Heart left ventricle (tissue), 16 donors: ENCODE measurements around the gene TAS2R16. TPM values are rescaled to one million over a fixed set of nuclear protein-coding genes. Genes with fewer than 3 reads are reported as not detected.
"Not testable (repeated sequence)": the region's sequence is repeated elsewhere in the genome, so short reads cannot be mapped to it uniquely, and the experiment has no call there.

Source experiments
- ATAC-seq, 4 donors: fragments of 200-7000 bp; cut with Tn5 transposase; one replicate each; pipeline ENCODE4 v1.9.1; 2020 to 2022; ENCODE audit warnings: moderate library complexity in 4 of 4, mild to moderate bottlenecking in 3 of 4, moderate number of reproducible peaks in 1 of 4
- DNase-seq, 5 donors: peaks; one replicate each; pipeline ENCODE4 v3.0.0-alpha.2; 2020
- H3K27ac ChIP-seq, 12 donors: fragments of 200-600 bp; sonication (generic) in 4 of 12; one replicate each; pipeline versions ENCODE4 v1.5.0 to v1.8.0; 2016 to 2022; ENCODE audit warnings: mild to moderate bottlenecking in 2 of 12
- H3K27me3 ChIP-seq, 9 donors: fragments of 200-600 bp; sonication (generic) in 2 of 9; one replicate each; pipeline versions ENCODE4 v1.5.1 to v1.8.0; 2016 to 2022; ENCODE audit warnings: mild to moderate bottlenecking in 3 of 9
- H3K36me3 ChIP-seq, 9 donors: fragments of 200-600 bp; sonication (generic) in 2 of 9; one replicate each; pipeline versions ENCODE4 v1.5.0 to v1.8.0; 2018 to 2022; ENCODE audit warnings: mild to moderate bottlenecking in 2 of 9
- H3K4me1 ChIP-seq, 12 donors: fragments of 200-600 bp; sonication (generic) in 4 of 12; one replicate each; pipeline versions ENCODE4 v1.5.0 to v1.8.0; 2016 to 2022; ENCODE audit warnings: mild to moderate bottlenecking in 3 of 12
- H3K4me3 ChIP-seq, 12 donors: fragments of 200-600 bp; sonication (generic) in 4 of 12; one replicate each; pipeline versions ENCODE4 v1.5.0 to v1.8.0; 2017 to 2022; ENCODE audit warnings: mild to moderate bottlenecking in 9 of 12, moderate library complexity in 4 of 12
- H3K9me3 ChIP-seq, 12 donors: fragments of 200-600 bp; sonication (generic) in 4 of 12; one replicate each; pipeline versions ENCODE4 v1.5.0 to v1.8.0; 2016 to 2022; ENCODE audit warnings: mild to moderate bottlenecking in 1 of 12
- POLR2A ChIP-seq, 2 donors: fragments of 450-650 bp; IDR thresholded peaks; one replicate each; pipeline ENCODE4 v1.6.1; 2017; ENCODE audit warnings: antibody characterized with exemption in 2 of 2, mild to moderate bottlenecking in 2 of 2, moderate library complexity in 2 of 2
- WGBS, 4 donors: extraction: QIAGEN DNeasy Blood & Tissue Kit in 2 of 4; methylation state at CpG; one replicate each; pipeline versions ENCODE4 v1.1.5 to v1.1.7; 2013 to 2018; 5-methylcytosine and 5-hydroxymethylcytosine counted together
- intact Hi-C, 10 donors: fragments of 100-400 bp; cut with DNase I; formaldehyde crosslinking; loops; one replicate each; pipeline versions ENCODE4 v1.11.1 to v1.14.2; 2022
- polyA plus RNA-seq, 2 donors: library from polyadenylated mRNA; stranded (reverse); fragments of 200-250 nt; gene quantifications; one replicate each; pipeline ENCODE4 v1.2.3, GENCODE V29; 2013
- total RNA-seq, 9 donors: library from RNA; depleted of rRNA in 2 of 9; stranded (reverse); fragments of >200 nt in 2 of 9; fragmentation: NEBNext Ultra II Directional in 3 of 9; extraction: Animal tissue kit (Norgen Biotek cat#: 25700) in 3 of 9; gene quantifications; one replicate each; pipeline versions ENCODE4 v1.1.0 to v1.2.4, GENCODE V29; 2016 to 2023
- TF ChIP-seq, protein P1 (sequence below), 12 donors: fragments of 200-600 bp; sonication (generic) in 4 of 12; IDR thresholded peaks; one replicate each; pipeline versions ENCODE4 v1.5.0 to v1.8.0; 2018 to 2022; ENCODE audit warnings: antibody characterized with exemption in 12 of 12, mild to moderate bottlenecking in 5 of 12
- donor health status: ischemic (EF 13 %, LVEDD 7.1; RV severe dilation, severe dysfunction).
- donor health status: healthy with polysubstance abuse.
- donor health status: DM: no; HTN: yes; CAD: no.
- donor health status: DM: no; HTN: no; CAD: no.
- donor health status: ischemic (EF 25% LVEDD 6.9; RV normal size, moderate dysfunction).
- donor health status: ischemic (EF 25% LVEDD 5.7; RV mildly dilated, moderate dysfunction).
- donor health status: healthy.
- donor health status: DM: yes; HTN: yes; CAD: no.
- donor health status: ischemic (EF 35%, LVEDD 5.7; RV mildly dilated, moderate dysfunction).
- donor health status: nonischemic (EF 11% LVEDD 7.7; RV severe dilation, severe dysfunction).
- donor health status: DM: yes; HTN: yes; CAD: no.
- donor health status: PGD.
- donor health status: ischemic (EF 29% LVEDD 5.4; RV normal size, mild dysfunction).
- donor health status: nonischemic (EF 23%, LVEDD 6.1; RV moderate dilation, normal function).

TAS2R16 gene
- total and polyA plus RNA-seq, 11 donors = not detected

GRCh38 chr7:122970740-122971725 lies 24.5 kb downstream of the TAS2R16 start:
- Histone ChIP-seq H3K9me3 (no peaks in the 10 kb centered on the region), H3K27me3 (no peaks in the 10 kb centered on the region), H3K4me3 (no peak overlapping the region), H3K27ac (no peak overlapping the region), H3K36me3 (no peaks in the 10 kb centered on the region), H3K4me1 (no peaks in the 10 kb centered on the region)
- no peak for TF ChIP-seq POLR2A (IDR thresholded peaks at IDR 0.05)
- TF ChIP-seq, protein P1, sequence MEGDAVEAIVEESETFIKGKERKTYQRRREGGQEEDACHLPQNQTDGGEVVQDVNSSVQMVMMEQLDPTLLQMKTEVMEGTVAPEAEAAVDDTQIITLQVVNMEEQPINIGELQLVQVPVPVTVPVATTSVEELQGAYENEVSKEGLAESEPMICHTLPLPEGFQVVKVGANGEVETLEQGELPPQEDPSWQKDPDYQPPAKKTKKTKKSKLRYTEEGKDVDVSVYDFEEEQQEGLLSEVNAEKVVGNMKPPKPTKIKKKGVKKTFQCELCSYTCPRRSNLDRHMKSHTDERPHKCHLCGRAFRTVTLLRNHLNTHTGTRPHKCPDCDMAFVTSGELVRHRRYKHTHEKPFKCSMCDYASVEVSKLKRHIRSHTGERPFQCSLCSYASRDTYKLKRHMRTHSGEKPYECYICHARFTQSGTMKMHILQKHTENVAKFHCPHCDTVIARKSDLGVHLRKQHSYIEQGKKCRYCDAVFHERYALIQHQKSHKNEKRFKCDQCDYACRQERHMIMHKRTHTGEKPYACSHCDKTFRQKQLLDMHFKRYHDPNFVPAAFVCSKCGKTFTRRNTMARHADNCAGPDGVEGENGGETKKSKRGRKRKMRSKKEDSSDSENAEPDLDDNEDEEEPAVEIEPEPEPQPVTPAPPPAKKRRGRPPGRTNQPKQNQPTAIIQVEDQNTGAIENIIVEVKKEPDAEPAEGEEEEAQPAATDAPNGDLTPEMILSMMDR (IDR thresholded peaks at IDR 0.05) = no peak
- DNase-seq = no peak
- intact Hi-C loops = no loop called here
- no peak for ATAC-seq
- 49 to 59% (median 58%) methylated on average over 5 to 6 of the region's 6 CpGs for WGBS, 4 donors

DNA sequence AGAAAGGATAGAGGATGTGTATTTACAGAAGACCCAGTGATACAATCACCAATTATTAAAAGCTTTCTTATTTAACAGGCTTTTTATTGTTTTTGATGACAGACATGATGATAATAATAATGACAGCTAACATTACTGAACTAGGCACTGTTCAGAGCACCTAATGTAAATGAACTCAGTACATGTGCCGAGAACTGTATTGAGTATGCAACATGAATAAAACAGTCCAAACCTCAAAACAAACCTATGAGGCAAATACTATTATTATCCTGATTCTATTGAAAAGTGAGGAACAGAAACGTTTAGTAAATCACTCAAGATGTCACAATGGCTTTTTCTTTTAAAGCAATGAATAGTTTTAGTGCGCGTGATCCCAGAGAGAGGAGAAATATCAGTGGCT lies 27.1 kb downstream of the TAS2R16 start:
- no peak for DNase-seq
- no peaks in the 10 kb centered on the region for H3K4me1 ChIP-seq
- intact Hi-C loops = no loop called here
- no peak overlapping the region for H3K4me3 ChIP-seq
- TF ChIP-seq POLR2A (IDR thresholded peaks at IDR 0.05) = no peak
- TF ChIP-seq, protein P1 (IDR thresholded peaks at IDR 0.05) = no peak
- no peak overlapping the region for H3K27ac ChIP-seq
- no peaks in the 10 kb centered on the region for H3K36me3 ChIP-seq
- ATAC-seq = no peak
- H3K27me3 ChIP-seq = no peaks in the 10 kb centered on the region
- WGBS, 4 donors = 77 to 82% (median 82%) methylated on average over 4 of the region's 4 CpGs
- H3K9me3 ChIP-seq = no peaks in the 10 kb centered on the region

DNA sequence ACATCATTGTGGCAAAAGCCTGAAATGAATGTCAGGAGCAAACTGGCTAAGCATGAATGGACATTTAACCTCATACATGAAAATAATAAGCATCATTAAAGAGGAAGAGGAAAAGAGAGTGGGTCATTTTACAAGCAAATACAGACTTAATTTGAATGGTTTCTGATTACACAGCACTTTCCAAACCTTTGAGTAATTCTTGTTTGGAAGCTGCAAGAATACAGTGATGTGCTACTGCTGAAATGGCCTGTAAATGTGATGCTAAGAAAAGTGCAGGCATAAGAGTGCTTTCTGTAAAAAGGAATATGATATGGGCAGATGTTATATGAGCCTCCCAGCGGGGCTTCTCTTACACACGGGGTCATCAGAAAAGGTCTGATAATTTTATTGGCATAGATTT lies 30.2 kb downstream of the TAS2R16 start:
- Histone ChIP-seq H3K36me3 (no peaks in the 10 kb centered on the region), H3K4me3 (no peak overlapping the region), H3K4me1 (no peaks in the 10 kb centered on the region), H3K9me3 (no peaks in the 10 kb centered on the region), H3K27me3 (no peaks in the 10 kb centered on the region), H3K27ac (no peak overlapping the region)
- DNase-seq (no peak), ATAC-seq (no peak)
- intact Hi-C loops = no loop called here
- TF ChIP-seq, protein P1 (IDR thresholded peaks at IDR 0.05) = no peak
- no peak for TF ChIP-seq POLR2A (IDR thresholded peaks at IDR 0.05)
- WGBS, 4 donors = 59 to 85% (median 70%) methylated on average over 2 of the region's 2 CpGs

- 93 to 97% (median 96%) methylated on average over 2 of the region's 2 CpGs for WGBS, 4 donors
- ATAC-seq = not testable (repeated sequence)
These were observed 41.8 kb downstream of the TAS2R16 start for GRCh38 chr7:122953678-122954077.

More at GRCh38 chr7:122953678-122954077, 41.8 kb downstream of the TAS2R16 start:
- H3K9me3 ChIP-seq, H3K36me3 ChIP-seq, DNase-seq, H3K27me3 ChIP-seq, H3K27ac ChIP-seq, H3K4me3 ChIP-seq, H3K4me1 ChIP-seq: not testable (repeated sequence)
- intact Hi-C loops = loop anchor here in 1 of 10 donors (10.0 kb wide), 1 partner anchor 59 kb away; no protein-coding TSS in a partner anchor
